Measurements from ENCODE around the gene BLCAP. TPM values are rescaled to one million over a fixed set of nuclear protein-coding genes. Genes with fewer than 3 reads are reported as not detected.
"Not testable (repeated sequence)": the region's sequence is repeated elsewhere in the genome, so short reads cannot be mapped to it uniquely, and the experiment has no call there.

The BLCAP gene
- total and polyA plus RNA-seq, 8 donors, result 65.5 to 75.4 (median 67.4) TPM

- Histone ChIP-seq H3K4me1 (no peaks in the 10 kb centered on the region), H3K4me3 (no peak overlapping the region), H3K27ac (no peak overlapping the region), H3K9me3 (no peaks in the 10 kb centered on the region), H3K36me3 (peaks cover 0 to 4% of the 10 kb centered on the region in 2 donors), H3K27me3 (no peaks in the 10 kb centered on the region)
- TF ChIP-seq CTCF (IDR thresholded peaks at IDR 0.05), result no peak
- no peak for ATAC-seq
- DNase-seq, result no peak
- intact Hi-C loops (cut with DNase I), result no loop called here
Measured at GRCh38 chr20:37494796-37495195, 32.9 kb downstream of the BLCAP start.

GRCh38 chr20:37494301-37494700 is 33.4 kb downstream of the BLCAP start:
- intact Hi-C loops (cut with DNase I), result no loop called here
- no peaks in the 10 kb centered on the region for H3K9me3 ChIP-seq
- no peak overlapping the region for H3K27ac ChIP-seq
- no peaks in the 10 kb centered on the region for H3K4me1 ChIP-seq
- TF ChIP-seq CTCF (IDR thresholded peaks at IDR 0.05), result no peak
- H3K27me3 ChIP-seq, result no peaks in the 10 kb centered on the region
- no peak for ATAC-seq
- DNase-seq, result no peak
- peaks cover 0 to 4% of the 10 kb centered on the region in 2 donors for H3K36me3 ChIP-seq
- H3K4me3 ChIP-seq, result no peak overlapping the region

GRCh38 chr20:37492945-37493344 is 34.7 kb downstream of the BLCAP start:
- TF ChIP-seq CTCF (IDR thresholded peaks at IDR 0.05), result no peak
- ATAC-seq, result no peak

DNA sequence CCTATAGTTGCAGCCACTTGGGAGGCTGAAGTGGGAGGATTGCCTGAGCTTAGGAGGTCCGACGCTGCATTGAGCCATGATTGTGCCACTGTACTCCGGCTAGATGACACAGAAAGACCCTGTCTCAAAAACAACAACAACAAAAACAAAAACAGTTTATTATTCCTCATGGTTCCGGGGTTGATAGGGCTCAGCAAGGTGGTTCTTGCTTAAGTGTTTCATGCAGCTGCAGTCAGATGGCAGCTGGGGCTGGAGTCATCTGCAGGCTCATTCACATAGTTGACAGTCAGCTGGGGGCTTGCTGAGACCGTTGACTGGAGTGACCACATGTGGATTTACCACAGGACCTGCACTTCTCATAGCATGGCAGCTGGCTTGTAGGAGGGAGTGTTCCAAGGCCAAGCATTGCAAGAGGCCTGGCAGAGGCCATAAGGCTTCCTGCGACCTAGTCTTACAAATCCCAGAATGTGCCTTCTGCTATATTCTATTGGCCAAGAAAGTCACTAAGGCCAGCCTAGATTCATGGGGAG is 35.5 kb downstream of the BLCAP start:
- Histone ChIP-seq H3K4me3 (no peak overlapping the region), H3K27ac (no peak overlapping the region), H3K36me3 (peaks cover 0 to 4% of the 10 kb centered on the region in 2 donors), H3K27me3 (no peaks in the 10 kb centered on the region), H3K9me3 (no peaks in the 10 kb centered on the region), H3K4me1 (no peaks in the 10 kb centered on the region)
- no peak for TF ChIP-seq CTCF (IDR thresholded peaks at IDR 0.05)
- ATAC-seq (no peak), DNase-seq (no peak)
- intact Hi-C loops (cut with DNase I), result no loop called here

More at GRCh38 chr20:37492945-37493344, 34.7 kb downstream of the BLCAP start:
- H3K4me3 ChIP-seq, result no peak overlapping the region
- H3K27ac ChIP-seq, result no peak overlapping the region
- intact Hi-C loops (cut with DNase I), result no loop called here
- H3K4me1 ChIP-seq, result no peaks in the 10 kb centered on the region
- no peaks in the 10 kb centered on the region for H3K9me3 ChIP-seq
- no peak for DNase-seq
- H3K27me3 ChIP-seq, result no peaks in the 10 kb centered on the region
- H3K36me3 ChIP-seq, result peaks cover 0 to 4% of the 10 kb centered on the region in 2 donors

DNA sequence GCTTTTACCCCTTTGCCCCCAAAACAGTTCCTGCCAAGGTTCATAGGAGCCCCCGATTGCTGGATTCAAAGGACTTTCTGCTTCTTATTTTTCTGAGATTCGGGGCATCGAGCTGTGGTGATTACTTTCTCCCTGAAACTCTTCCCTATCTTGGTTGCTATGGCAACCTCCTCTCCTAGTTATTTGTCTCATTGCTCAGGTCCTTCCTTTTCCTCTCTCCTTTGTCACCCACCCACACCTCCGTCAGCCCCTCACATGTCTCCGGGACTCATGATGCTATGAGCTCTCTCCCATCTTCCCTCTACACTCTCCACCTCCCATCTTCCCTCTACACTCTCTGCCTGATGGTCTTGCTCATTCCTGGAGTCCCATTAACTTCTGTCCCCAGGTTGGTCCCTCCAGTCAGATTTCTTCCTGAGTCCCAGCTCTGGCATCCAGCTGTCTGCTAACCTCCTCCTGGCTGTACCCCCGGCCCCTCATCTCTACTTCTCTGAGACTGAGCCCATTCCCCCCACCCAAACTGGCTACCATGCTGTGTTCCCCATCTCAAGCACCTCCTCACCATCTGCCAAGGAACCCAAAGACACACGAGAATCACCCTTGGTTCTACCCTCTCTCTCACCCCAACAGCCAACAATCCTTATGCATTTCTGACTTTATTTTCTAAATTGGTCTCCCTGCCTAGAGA is 36.9 kb downstream of the BLCAP start:
- TF ChIP-seq CTCF (IDR thresholded peaks at IDR 0.05), result no peak
- H3K4me1 ChIP-seq, result no peaks in the 10 kb centered on the region
- intact Hi-C loops (cut with DNase I), result no loop called here
- no peak for DNase-seq
- peaks cover 0 to 4% of the 10 kb centered on the region in 2 donors for H3K36me3 ChIP-seq
- no peak for ATAC-seq
- H3K9me3 ChIP-seq, result no peaks in the 10 kb centered on the region
- H3K27ac ChIP-seq, result no peak overlapping the region
- H3K27me3 ChIP-seq, result no peaks in the 10 kb centered on the region
- no peak overlapping the region for H3K4me3 ChIP-seq

DNA sequence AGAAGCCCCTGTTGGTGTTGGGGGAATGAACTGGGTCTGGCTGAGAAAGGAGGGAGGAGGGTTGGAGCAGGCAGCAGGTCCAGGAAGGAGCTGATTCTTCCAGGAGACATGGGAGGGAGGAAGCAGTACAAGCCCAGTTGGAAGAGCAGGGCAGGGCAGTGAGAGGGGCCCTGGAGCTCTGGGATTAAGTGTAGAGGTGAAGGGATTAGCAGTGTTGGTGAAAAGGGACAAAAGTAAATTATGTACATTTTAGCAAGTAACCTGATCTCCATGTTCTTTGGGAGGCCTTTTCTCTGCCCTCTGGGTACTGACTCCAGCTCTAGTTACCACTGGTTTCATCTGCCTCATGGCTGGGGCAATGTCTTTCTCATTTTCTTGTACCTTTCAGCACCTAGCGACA is 41.5 kb downstream of the BLCAP start:
- ATAC-seq; H3K27ac ChIP-seq; H3K27me3 ChIP-seq; intact Hi-C loops (cut with DNase I); DNase-seq; H3K4me3 ChIP-seq; H3K4me1 ChIP-seq; H3K9me3 ChIP-seq; H3K36me3 ChIP-seq: not testable (repeated sequence)

All from left lung (tissue), 10 donors.